KBM-7 (cell line): ENCODE data around the gene KRTAP5-8.
"Not testable (repeated sequence)": the region's sequence is repeated elsewhere in the genome, so short reads cannot be mapped to it uniquely, and the experiment has no call there.

Experiments used
- DNase-seq: peaks from one replicate; pipeline ENCODE4 v3.0.0-alpha.2; 2015
- in situ Hi-C: fragments of 300-500 bp; cut with MboI; formaldehyde crosslinking; loops from 2 replicates; pipeline ENCODE4 v1.14.3; 2020; ENCODE audit warnings: low sequenced_read_pairs, low pct_unique_long_range_greater_than_20kb, mixed read lengths

The KRTAP5-8 gene

DNA sequence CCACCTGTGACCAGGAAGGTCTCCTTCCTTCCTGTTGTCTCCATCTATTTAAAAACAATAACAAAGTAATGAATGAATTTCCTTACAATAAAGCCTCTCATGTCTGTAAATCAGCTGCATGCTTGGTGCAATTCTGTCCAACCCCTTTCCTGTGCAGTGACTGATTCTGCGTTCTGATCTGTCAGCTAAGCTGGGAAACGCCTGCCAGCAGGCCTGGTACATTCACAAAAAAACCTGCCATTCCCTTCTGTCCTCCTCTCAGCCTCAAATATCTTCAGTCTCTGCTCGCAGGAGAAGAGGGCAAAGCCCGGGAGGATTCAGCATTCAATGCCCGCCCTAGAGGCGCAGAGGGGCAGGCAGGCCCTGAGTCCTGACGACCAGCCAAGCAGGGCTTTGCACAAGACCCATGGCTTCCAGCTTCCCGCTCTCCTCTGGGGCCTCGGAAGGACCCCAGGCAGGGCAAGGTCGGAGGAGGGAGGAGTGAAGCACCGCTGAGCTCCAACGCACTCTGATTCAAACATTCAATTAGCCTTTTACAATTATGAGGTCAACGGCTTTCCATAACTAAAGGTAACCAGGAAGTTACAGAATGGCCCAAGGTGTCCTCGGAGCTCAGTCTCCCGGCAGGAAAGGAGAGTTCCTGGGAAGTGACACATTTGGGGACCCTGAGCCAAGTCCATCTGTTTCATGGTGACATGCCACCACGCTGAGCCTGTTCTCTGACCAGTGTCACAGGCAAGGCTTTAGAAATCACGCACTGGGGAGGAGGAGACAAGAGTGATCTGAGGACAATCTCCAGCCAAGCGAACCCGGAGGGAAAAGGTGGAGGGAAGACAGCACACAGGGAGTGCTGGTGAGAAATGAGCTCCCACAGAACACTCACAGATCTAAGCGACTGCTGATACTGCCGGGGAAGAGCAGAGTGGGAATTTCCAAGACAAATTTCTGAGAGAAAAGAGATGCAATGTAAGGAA lies 29.1 kb downstream of the KRTAP5-8 start:
- DNase-seq, in situ Hi-C loops: not testable (repeated sequence)

DNA sequence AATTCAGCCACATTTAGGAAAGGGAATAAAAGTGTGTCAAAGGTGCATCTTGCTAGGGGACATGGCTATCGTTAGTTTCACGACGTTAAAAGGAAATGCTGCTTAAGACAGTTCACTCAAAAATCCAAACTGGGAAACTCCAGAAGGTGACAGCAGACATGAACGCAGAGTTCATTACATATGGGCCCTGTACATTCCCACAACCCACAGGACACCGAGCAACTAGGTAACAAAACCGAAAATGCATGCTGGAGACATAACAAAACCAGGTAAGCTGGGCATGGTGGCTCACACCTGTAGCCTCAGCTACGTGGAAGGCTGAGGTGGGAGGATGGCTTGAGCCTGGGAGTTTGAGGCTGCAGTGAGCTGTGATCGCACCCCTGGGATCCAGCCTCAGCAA lies 29.8 kb downstream of the KRTAP5-8 start:
- in situ Hi-C loops, DNase-seq: not testable (repeated sequence)

DNA sequence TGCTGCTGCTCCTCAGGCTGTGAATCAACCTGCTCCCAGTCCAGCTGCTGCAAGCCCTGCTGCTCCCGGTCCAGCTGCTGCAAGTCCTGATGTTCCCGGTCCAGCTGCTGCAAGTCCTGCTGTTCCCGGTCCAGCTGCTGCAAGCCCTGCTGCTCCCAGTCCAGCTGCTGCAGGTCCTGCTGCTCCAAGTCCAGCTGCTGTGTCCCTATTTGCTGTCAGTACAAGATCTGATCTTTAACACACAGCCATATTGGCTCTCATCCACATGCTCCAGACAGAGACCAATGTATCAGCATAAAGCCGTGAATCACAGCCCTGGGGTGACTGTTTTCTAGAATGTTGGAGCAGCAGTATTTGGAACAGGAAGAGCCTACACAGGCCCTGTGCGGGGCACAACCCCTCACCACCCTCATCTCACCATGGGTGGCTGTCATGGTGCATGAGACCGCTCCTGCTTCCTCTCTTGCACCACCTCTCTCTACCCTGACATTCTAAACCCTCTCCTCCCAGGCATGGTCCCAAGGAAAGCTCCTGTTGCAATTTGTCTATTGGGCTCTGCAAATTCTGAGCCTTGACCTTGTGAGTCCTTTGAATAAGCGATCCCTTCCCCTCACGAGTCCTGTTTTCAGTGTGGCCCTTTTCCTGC lies 31.0 kb downstream of the KRTAP5-8 start:
- no peak for DNase-seq
- in situ Hi-C loops = no loop called here

DNA sequence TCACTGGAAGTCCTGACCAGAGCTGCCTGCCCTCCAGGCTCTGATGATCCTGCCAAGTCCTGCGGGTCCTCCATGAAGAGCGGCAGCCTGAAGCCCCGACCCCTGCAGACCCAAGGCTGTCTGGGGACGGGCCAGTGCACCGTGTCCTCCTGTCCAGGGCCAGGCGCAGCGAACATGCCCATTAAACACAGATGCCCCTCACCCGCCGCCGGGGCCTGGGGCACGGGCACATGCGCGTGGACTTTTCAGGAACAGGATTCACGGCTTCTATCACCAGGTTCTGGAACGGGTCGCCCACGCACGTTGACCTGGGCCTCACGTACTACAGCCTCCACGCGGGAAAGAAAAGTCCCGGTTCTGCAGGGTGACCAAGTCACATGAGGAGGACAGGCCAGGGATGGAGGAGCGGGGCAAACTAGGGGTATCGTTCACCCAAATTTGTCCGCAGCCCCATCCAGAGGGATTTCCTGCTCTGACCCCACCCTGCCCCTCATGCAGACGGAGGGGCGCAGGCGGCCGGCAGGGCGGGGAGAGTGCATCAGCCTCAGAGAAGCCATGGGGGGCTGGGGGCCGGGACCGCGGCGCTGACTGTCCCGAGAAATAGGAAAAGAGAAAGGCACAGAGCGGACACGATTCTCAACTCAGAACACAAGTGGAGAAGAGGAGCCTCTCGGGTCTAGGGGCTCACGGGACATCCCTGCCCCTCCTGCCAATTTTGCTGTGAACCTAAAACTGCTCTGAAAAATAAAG lies 33.5 kb downstream of the KRTAP5-8 start:
- DNase-seq, in situ Hi-C loops: not testable (repeated sequence)

DNA sequence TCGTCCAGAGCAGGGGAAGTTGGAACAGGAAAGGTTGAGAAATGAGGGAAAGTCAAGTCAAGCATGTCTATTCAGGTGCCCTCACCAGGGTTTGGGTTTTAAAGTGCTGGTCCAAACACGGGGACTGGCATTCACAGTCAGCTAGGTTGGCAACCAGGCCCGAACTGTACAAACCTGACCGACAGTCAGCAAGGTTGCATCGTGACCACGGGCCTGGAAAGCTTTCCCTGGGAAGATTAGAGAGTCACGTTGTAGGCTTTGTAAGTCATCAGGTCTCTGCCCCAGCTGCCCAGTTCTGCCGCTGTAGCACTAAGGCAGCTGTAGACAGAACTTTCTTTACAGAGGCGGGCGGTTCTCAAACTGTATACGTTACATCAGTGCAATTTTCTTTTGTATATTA lies 35.0 kb downstream of the KRTAP5-8 start:
- DNase-seq = no peak
- in situ Hi-C loops = no loop called here

DNA sequence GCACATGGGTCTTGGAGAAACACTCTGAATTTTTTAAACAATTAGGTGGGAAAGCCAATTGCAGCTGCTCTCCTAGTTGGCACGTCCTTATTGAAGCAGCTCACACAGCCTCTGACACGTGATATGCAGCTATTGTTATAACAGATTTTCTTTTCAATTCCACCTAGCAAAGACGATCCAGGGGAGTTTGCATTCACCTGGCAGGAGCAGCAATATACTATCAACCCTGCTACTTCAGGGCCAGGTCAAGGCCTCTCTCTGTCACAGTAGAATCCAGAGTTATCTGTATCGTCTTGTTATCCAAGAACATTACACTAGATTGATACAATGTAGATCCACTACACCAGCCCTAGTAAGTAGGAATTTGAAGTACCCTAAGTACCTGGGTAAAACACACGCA lies 36.6 kb downstream of the KRTAP5-8 start:
- in situ Hi-C loops = no loop called here
- DNase-seq = no peak

DNA sequence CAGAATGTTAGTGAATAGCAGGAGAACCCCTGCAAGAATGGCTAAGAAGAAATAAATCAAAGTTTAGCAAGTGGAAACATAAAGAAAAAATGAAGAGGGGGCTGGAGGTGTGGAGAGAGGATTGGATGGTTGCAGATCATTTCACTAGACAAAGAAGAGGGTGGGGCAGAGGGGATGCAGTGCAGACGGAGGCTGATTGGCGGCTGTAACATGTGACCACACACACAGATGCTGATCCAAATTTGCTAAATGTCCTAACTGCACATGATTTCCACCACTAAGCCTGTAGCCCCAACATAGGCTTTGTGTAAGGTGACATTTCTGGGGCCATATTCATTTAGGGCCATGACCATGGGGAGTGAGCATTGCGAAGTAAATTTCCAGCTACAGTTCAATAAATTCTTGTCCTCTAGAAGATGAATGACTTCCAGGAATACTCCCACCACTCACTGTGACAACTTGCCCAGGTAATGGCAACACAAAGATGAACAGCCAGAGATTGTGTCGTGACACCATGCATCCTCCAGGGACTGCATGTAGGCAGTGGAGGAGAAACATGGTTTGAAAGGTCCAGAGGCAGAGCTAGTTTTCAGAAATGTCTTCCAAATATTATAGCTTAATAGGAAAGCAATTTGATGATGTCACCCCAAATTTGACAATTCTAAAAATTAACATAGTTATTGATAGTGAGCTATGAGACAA lies 38.0 kb downstream of the KRTAP5-8 start:
- no peak for DNase-seq
- in situ Hi-C loops = no loop called here

DNA sequence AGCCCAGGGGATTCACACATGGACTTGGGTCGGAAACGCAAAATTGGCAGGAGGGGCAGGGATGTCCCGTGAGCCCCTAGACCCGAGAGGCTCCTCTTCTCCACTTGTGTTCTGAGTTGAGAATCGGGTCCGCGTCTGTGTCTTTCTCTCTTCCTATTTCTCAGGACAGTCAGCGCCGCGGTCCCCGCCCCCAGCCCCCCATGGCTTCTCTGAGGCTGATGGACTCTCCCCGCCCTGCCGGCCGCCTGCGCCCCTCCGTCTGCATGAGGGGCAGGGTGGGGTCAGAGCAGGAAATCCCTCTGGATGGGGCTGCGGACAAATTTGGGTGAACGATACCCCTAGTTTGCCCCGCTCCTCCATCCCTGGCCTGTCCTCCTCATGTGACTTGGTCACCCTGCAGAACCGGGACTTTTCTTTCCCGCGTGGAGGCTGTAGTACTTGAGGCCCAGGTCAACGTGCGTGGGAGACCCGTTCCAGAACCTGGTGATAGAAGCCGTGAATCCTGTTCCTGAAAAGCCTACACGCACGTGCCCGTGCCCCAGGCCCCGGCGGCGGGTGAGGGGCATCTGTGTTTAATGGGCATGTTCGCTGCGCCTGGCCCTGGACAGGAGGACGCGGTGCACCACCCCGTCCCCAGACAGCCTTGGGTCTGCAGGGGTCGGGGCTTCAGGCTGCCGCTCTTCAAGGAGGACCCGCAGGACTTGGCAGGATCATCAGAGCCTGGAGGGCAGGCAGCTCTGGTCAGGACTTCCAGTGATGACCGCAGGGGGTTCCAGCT lies 39.1 kb downstream of the KRTAP5-8 start:
- in situ Hi-C loops, DNase-seq: not testable (repeated sequence)

DNA sequence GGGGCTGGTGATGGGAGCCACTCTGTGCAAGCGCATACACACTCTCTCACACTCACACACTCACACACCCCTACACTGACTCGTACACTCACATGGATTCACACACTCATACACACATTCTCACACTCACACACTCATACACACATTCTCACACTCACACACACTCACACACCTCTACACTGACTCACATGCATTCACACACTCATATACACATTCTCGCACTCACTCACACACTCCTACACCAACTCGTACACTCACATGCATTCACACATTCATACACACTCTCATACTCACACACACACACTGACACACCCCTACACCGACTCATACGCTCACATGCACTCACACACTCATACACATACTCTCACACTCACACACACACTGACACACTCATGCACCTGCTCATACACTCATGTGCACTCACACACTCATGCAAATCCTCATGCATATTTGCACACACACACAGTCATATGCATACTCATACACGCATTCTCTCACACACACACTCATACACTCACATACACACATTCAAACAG lies 39.7 kb downstream of the KRTAP5-8 start:
- no peak for DNase-seq
- in situ Hi-C loops = no loop called here

DNA sequence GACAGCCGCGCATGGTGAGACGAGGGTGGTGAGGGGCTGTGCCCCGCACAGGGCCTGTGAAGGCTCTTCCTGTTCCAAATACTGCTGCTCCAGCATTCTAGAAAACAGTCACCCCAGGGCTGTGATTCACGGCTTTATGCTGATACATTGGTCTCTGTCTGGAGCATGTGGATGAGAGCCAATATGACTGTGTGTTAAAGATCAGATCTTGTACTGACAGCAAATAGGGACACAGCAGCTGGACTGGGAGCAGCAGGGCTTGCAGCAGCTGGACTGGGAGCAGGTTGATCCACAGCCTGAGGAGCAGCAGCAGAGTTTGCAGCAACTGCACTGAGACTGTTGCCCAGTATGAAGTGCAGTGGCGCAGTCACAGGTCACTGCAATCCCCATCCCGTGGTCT lies 41.7 kb downstream of the KRTAP5-8 start:
- DNase-seq, in situ Hi-C loops: not testable (repeated sequence)

DNA sequence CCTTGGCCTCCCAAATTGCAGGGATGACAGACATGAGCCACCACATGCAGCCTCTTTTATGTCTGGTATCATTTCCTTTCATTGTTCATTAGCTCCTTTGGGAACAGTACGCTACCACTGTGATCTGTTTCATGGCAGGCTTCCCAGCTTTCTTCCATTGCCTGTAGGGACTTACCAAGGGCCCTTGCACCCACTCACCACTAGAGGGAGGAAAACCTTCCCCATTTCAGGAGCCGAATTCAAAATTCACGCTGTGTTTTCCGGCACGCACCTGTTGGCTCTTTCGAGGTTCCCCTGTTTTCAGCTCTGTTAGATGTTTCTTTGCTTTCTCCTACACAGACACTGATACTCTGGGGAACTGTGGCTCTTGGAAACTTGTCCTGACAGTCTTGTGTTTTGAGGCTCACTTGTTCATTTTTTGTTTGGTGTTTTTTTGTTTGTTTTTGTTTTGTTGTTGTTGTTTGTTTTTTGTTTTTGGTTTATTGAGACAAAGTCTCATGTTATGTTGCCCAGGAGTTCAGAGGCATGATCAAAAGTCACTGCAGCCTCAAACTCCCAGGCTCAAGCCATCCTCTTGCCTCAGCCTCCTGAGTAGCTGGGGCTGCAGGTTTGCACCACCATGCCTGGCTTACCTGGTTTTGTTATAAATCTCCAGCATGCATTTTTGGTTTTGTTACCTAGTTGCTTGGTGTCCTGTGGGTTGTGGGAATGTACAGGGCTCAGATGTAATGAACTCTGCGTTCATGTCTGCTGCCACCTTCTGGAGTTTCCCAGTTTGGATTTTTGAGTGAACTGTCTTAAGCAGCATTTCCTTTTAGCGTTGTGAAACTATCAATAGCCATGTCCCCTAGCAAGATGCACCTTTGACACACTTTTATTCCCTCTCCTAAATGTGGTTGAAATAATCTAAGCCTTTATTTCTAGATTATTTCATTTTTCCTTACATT lies 42.5 kb downstream of the KRTAP5-8 start:
- peak; percentile 50 for DNase-seq
- in situ Hi-C loops = no loop called here

DNA sequence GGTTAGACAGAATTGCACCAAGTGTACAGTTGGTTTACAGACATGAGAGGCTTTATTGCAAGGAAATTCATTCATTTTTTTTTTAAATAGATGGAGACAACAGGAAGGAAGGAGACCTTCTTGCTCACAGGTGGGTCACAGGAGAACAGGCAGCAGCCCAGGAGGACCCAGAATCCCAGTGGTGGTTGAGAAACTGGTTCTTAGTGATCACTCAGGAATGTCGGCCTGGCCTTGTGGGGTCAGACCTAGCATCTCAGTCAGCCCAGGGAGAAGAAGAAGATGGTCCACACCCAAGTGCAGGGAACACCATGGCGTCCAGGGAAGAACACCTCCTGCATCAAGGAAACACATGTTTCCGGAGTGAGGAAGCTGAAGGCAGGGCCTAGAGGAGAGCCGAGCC lies 44.0 kb downstream of the KRTAP5-8 start:
- no peak for DNase-seq
- in situ Hi-C loops = no loop called here

DNA sequence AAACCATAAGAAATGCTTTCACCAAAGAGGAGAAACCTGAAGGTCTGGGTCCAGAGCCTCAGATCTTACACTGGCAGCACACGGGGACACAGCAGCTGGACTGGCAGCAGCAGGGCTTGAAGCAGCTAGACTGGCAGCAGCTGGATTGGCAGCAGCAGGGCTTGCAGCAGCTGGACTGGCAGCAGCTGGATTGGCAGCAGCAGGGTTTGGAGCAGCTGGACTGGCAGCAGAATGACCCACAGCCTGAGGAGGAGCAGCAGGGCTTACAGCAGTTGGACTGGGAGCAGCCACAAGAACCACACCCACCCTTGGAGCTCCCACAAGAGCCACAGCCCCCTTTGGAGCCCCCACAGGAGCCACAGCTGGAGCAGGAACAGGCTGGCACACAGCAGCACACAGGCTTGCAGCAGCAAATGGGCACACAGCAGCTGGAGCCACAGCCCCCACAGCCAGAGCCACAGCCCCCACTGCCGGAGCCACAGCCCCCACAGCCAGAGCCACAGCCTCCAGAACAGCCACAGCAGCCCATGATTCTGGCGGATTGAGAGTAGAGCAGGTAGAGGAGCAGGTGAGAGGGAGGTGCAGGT lies 44.6 kb downstream of the KRTAP5-8 start, which contains the start of gene KRTAP5-11:
KRTAP5-11 (minus strand) TSS at position 567 of the 587 bp plus-strand sequence; CDS start at position 529, 38 bp downstream.
- in situ Hi-C loops = no loop called here
- no peak for DNase-seq

DNA sequence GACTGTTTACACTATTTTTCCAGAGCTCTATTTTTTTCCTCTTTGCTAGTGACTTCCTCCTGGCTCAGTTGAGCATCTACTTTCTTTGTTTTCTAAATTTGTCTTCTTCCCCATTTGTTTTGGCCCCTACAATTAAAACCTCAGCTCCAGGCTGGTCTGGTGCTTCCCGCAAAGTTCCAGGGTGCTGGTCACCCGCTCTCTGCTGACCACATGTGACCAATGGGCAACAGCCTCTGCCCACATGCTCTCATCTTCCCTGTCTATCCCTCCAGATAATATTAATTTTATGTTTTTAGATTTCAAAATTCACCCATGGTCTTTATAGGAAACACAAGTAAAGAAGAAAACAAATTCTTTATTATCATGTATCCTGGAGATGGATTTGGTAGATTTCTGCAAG lies 45.1 kb downstream of the KRTAP5-8 start:
- DNase-seq, in situ Hi-C loops: not testable (repeated sequence)

DNA sequence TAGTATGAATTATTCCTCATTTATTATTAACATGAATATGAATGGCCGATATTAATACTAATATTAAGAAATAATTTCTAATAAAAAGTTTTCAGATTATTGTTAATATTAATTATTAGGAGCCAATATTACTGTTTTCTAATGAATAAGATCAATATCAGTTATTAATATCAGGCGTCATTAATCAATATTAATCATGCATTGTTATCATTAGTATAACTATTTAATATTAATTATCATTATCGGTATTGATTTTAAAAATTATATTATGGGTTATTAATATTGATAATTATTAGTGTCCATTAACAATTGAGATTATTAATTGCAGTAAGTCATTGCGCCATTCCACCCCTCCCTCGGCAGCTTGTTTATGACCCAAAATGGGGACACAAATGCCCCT lies 47.8 kb downstream of the KRTAP5-8 start:
- DNase-seq, in situ Hi-C loops: not testable (repeated sequence)

DNA sequence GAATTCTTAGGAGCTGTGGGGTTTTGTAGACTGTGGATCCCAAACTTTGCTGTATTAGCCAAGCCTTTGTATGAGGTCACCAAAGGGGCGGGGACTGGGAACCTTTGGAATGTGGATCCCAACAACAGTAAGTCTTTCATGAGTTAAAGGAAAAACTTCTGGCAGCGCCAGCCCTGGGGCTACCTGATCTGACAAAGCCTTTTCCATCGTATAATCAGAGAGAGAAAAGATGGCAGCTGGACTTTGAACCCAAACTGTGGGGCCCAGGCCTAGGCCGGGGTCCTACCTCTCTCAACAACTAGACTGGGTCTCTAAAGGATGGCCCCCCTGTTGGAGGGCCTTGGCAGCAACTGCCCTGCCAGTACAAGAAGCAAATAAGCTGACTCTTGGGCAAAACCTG lies 50.5 kb downstream of the KRTAP5-8 start:
- in situ Hi-C loops, DNase-seq: not testable (repeated sequence)
